PFSK-1 (cell line): ENCODE results near the gene OSER1.

Source experiments
- FOXP2 ChIP-seq: optimal IDR thresholded peaks from 2 replicates; pipeline ENCODE3; 2011; ENCODE audit warnings: borderline replicate concordance, control low read depth, inconsistent platforms; ENCODE audit not compliant: insufficient read depth; ENCODE audit errors: extremely low read length, extremely low read depth
- POLR2AphosphoS5 ChIP-seq: IDR thresholded peaks from 2 replicates; pipeline ENCODE4 v1.6.1; 2012; ENCODE audit warnings: low read depth, mild to moderate bottlenecking, control low read depth, low read length, moderate library complexity
- REST ChIP-seq, 2 experiments: IDR thresholded peaks; 2 replicates each; pipeline versions ENCODE4 v1.6.1 to v1.8.0; 2011 to 2012; ENCODE audit warnings: low read depth in 2 of 2, low read length in 2 of 2, control low read depth in 1 of 2, inconsistent platforms in 1 of 2, mild to moderate bottlenecking in 1 of 2, moderate library complexity in 1 of 2; ENCODE audit not compliant: insufficient read depth in 1 of 2
- SIN3A ChIP-seq: IDR thresholded peaks from 2 replicates; pipeline ENCODE4 v1.6.1; 2012; ENCODE audit warnings: mild to moderate bottlenecking, low read length, moderate library complexity, borderline replicate concordance; ENCODE audit not compliant: insufficient read depth
- TAF1 ChIP-seq: IDR thresholded peaks from 2 replicates; pipeline ENCODE4 v1.6.1; 2012; ENCODE audit warnings: low read length, control low read depth, borderline replicate concordance; ENCODE audit not compliant: insufficient read depth

The OSER1 gene

GRCh38 chr20:44203161-44203560 is 7.4 kb downstream of the OSER1 start:
- TF ChIP-seq TAF1: no peak
- TF ChIP-seq REST (IDR thresholded peaks at IDR 0.05; ENCODE audit: insufficient read depth in 1 of 2, low read depth in 2 of 2, low read length in 2 of 2): no peak

- TF ChIP-seq SIN3A: no peak
- TF ChIP-seq POLR2AphosphoS5: no peak
- TF ChIP-seq REST (IDR thresholded peaks at IDR 0.05; ENCODE audit: insufficient read depth in 1 of 2, low read depth in 2 of 2, low read length in 2 of 2): no peak
- no peak for TF ChIP-seq FOXP2
- TF ChIP-seq TAF1: no peak
These were observed 9.6 kb downstream of the OSER1 start for GRCh38 chr20:44200983-44201382.

GRCh38 chr20:44200371-44200770 is 10.2 kb downstream of the OSER1 start:
- TF ChIP-seq REST (IDR thresholded peaks at IDR 0.05; ENCODE audit: insufficient read depth in 1 of 2, low read depth in 2 of 2, low read length in 2 of 2) (no peak), POLR2AphosphoS5 (no peak), FOXP2 (no peak), TAF1 (no peak), SIN3A (no peak)

DNA sequence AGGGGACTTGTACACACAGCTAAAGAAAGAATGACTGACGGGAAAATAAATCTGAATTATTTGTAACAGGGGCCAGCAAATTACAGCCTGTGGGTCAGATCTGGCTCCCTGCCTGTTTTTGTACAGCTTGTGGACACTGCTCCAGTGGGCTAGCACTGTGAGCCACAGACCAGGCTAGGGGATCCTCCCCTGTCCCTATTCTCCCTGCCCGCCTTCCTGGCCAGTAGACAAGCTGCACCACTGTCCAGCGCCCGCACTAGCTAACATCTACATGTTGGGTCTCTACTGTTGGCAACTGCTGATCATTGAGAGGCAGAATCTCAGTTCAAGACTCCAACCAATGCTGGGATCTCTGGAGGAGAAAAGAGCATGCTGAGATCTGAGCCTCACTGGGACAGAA is 10.7 kb downstream of the OSER1 start:
- TF ChIP-seq REST (IDR thresholded peaks at IDR 0.05; ENCODE audit: insufficient read depth in 1 of 2, low read depth in 2 of 2, low read length in 2 of 2) (no peak), FOXP2 (no peak)

DNA sequence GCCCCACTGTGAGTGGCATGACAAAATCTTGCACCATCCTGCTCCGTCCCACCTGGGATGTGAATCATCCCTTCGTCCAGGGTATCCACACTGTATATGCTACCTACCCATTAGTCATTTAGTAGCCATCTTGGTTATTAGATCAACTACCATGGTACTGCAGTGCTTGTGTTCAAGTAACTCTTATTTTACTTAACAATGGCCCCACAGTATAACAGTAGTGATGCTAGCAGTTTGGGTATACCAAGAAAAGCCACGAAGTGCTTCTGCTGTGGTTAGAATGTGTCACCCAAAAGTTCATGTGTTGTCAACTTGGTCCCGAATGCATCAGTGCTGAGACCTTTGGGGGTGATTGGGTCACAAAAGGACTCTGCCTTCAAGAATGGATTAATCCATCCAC is 11.7 kb downstream of the OSER1 start:
- TF ChIP-seq TAF1: no peak
- TF ChIP-seq REST (IDR thresholded peaks at IDR 0.05; ENCODE audit: insufficient read depth in 1 of 2, low read depth in 2 of 2, low read length in 2 of 2): no peak
- TF ChIP-seq POLR2AphosphoS5: no peak
- TF ChIP-seq FOXP2: no peak
- no peak for TF ChIP-seq SIN3A
